GM12872 (cell line): Measurements from ENCODE around the gene CST7.

ENCODE experiments used
- CTCF ChIP-seq: IDR thresholded peaks from 3 replicates; pipeline ENCODE4 v1.5.1; 2011; ENCODE audit warnings: low read depth, mild to moderate bottlenecking, low read length, moderate library complexity; ENCODE audit not compliant: insufficient read depth

The CST7 gene

GRCh38 chr20:24957326-24958016, 8.4 kb downstream of the CST7 start:
- no peak for TF ChIP-seq CTCF

- no peak for TF ChIP-seq CTCF
Observed at GRCh38 chr20:24958506-24959385, 9.7 kb downstream of the CST7 start.

GRCh38 chr20:24959591-24960301, 10.7 kb downstream of the CST7 start:
- no peak for TF ChIP-seq CTCF

GRCh38 chr20:24960302-24960801, 11.3 kb downstream of the CST7 start:
- TF ChIP-seq CTCF = no peak

GRCh38 chr20:24960861-24961260, 11.8 kb downstream of the CST7 start:
- no peak for TF ChIP-seq CTCF

- TF ChIP-seq CTCF = no peak
Observed at GRCh38 chr20:24961384-24962181, 12.5 kb downstream of the CST7 start.
